HG03565 (cell line): Measurements from ENCODE around the gene BAZ1B.
"Not testable (repeated sequence)": the region's sequence is repeated elsewhere in the genome, so short reads cannot be mapped to it uniquely, and the experiment has no call there.

Experiments used
- ATAC-seq: cut with Tn5 transposase; IDR thresholded peaks from one replicate; pipeline ENCODE4 v1.9.1; 2021; ENCODE audit warnings: mild to moderate bottlenecking, moderate library complexity; ENCODE audit not compliant: unreplicated experiment

Gene BAZ1B

DNA sequence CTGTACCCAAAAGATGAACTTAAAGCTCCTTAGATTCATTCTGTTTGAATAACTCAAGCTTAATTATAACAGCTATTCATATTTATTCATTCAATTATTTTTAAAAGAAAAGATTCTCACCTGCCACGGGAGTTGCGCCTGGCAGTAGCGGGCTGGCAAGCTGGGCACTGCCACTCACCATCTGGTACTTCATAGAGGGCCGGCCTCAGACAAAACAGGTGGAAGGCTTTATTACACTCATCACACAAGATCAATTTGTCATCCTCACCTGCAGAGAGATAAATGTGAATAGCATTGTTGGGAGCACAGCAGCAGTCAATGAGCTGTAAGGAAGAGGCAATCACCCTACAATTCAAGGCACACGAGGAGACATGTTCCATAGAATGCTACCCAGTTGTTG lies 72.7 kb downstream of the BAZ1B start:
- ATAC-seq: no peak

DNA sequence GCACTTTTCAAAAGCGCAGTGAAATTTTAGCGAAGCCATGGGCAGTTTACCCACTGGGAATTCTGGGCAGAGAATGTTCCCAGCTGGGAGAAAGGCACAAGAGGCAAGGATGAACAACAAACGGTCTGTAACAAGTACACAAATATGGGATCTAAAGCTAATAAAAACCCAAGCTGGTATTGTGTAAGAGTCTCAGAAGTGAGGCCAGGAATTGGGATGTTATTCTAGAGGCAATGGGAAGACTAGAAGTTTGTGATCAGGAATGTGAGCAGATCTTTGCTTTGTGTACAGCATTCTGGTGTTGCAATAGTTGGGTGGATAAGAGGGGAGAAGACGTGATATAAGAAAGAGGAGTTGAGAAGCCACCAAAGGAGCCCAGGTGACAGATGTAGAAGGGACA lies 73.5 kb downstream of the BAZ1B start:
- no peak for ATAC-seq

DNA sequence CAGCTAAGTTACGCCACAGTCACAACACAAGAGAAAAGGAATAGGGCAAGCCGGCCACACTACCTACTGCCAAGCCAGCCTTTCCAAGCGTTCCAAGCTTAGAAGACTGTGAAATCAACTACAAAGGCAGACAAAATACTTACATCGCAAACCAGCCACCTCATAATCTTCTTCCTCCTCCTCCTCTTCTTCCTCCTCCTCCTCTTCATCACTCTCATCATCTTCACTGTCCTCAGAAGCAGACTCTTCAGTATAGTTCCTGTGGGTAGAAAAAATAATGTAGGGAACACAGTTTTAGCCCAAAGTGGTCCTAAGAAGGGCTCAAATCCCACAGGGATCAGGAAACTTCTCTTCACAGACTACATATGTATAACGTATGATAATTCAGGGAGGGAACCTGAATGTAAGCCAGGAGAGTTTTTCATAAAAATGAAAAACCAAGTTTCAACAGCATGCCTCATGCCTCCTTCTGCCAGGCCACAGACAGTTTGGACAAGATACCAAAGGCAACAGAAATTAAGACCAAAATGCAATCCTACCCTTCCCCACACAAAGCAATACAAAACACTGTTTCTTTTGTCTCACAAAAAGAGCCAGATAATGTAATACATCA lies 74.9 kb downstream of the BAZ1B start:
- ATAC-seq: no peak

DNA sequence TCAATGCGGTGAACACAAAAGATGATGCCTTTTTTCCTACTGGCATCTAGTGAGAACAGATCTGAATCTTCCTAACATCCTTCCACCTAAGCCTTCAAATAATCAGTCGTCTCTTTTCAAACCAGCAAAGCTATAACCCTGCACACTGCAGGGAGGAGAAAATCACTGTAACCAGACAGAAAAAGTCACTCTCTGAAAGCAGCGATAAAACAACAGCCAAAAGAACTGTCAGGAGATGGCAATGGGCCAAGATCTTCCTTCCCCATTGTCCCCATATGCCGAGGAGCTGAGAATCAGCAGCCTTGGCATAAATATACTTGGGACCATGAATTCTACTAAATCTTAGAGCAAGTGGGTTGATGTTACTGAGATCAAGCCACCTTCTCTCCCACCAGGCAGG lies 75.4 kb downstream of the BAZ1B start:
- no peak for ATAC-seq

DNA sequence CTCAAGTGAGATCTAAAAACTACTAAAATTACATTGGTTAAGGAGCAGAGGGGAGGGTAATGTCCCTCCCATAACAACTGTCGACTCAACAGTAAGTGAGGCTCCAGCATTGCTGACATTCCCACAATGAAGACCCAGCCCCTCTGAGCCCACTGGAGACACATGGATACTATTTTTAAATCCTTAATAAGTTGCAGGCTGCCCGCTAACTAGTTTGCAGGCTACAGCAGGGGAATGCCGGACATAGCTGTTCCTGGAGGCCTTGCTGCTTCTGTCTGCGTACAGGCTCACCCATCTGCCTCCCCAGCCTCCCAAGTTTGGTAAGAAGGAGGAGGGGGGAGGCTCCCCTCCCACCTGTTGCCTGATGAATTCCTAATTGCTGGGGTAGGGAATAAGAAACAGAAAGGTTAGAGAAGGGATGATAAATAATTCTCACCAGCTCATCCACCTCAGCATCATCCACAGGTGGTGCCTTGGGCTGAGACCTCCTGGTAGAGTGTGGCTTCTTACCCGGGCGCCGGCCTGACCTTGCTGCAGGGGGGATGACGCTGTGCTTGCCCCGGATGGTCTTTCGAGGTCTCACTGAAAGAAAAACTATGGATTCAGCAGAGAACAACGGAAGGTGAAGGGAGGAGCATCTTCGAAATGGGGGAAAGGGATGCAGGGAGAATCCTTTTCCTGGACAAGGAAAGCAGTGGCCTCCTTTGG lies 78.4 kb downstream of the BAZ1B start:
- ATAC-seq: no peak

DNA sequence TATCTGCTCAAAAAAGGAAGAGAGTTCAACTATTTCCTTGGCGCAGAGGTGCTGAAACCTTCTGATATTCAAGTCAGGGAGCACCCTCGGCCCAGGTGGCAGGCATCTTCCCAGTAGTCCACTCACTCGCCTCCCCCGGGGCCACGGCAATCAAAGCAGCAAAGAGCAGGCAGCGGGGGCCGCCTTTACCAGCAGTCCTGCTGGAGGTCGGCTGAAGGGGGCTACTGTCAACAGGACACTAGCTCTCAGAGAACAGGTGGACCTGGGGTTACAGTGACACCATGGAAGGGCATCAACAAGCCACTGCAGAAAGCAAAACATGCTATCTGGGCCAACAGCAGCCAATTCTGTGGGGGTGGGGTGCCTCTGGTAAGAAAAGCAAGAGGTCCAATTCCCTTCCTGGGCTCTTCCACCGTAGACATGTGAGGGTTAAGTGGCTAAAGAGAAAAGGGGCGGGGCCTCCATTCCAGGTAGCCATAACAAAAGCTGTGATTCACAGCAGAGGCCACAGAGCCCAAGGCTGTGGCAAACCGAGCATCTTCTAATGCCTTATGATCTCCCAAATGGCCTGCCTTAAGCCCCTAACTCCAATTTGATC lies 79.1 kb downstream of the BAZ1B start:
- ATAC-seq: no peak

DNA sequence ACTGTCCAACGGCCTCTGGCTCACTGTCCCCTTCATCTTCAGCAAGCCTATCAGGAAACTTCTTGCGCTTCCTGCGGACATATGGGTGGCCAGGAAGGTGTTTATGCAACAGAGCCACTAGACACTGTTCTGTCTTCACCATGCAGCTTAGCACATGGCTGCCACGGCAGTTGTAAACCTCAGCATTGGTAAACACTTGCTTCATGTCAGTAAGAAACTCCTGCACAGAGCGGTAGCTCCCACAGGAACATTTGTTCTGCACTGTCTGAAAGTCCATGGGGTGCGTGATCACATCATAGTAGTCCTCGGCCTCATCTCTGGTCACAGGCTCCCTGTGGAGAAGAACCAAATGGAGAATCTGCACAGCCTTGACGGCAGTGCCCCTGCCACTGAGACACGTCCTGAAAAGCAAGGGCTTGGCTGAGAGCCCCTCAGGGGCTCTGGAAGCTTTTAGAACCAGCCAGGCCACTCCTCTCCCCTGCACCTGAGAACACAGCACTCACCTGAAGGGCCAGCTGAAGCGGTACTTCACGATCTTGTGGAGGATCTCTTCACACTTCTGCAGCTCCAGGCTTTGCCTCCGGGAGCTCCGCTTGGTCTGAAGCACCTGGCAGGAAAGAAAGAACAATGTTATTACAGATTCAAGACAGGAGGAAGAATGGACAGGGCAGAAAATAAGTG lies 79.7 kb downstream of the BAZ1B start:
- no peak for ATAC-seq

DNA sequence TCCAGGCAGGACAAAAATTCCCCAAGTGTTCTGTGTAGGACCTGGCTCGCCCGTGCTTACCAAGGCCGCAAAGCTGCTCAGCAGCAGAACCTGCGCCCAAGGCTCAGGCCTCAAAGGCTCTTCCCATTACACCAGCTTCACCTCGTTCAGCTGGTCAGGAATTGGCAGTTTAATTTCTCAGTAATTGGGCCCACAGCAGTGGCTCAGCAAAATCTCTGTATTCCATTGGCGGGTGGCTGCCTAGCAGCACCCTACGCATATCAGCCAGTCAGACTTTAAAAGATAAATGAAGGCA lies 82.7 kb downstream of the BAZ1B start:
- no peak for ATAC-seq

DNA sequence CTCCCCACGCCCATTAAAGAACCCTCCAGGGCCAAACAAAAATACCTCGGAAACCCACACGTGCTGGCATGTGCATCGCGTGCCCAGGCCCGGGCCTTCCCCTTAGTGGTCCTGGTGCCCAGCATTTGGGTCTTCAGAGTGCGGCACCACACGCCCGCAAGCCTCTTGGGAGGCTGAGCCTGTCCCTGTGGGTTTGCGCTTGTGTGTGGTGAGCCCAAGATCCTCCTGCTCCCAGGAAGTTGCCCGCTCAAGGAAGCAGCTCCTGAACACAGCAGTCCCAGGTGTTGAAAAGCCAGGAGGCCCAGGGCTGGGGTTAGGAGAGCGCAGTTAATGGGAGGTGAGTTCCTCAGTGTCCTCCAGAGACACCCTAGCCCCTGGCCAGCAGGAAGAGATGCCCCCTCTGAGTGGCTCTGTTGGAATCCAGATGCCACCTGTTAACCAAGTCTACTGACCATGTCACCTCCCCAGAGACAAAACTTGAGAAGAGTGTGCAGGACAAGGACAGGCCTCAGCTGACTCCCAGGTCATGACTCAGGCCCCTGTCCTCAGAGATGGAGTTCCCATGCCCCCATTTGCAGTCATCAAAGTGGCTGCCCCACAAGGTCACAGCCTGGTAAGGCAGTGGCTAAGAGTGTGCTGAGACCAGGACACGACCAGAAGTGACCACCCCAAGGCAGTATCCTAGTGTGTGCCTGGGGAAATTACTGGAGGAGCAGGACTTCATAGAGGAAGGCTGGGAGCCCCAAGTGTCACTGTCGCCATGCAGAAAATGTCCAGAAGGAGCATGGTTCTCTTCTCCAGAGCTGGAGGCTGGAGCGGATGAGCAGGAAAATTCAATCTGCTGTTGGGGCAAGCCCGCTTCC lies 83.3 kb downstream of the BAZ1B start:
- no peak for ATAC-seq

DNA sequence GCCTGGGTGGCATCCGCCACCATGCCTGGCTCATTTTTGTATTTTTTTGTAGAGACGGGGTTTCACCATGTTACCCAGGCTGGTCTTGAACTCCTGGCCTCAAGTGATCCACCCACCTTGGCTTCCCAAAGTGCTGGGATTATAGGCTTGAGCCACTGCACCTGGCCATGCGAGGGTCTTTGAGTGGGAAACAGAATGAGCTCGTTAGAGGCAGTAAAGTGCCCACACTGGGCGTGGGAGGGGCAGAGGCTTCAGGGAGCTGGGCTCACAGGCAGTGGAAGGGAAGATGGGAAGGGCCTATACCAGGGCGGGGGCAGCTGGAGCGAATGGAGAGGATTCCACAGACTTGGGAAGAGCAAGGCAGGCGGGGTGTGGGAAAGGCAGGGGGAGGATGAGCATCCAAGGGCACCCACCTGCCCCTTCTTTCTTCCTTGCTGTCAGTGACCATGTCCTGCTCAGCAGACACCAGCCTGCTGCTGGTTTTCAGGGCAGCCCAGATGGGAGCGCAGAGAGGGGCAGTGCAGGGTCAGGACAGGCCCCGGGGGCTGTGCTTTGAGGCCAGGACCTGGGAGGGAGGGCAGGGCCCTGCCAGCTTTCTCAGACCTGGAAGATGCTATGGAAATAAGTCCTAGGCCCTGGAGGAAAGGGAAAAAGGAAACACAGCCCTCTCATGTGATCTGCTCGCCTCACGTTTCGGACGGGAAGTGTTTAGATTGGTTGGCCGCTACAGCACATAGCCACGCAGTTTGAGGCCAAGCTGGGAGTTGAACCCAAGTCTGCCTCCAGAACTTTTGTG lies 84.3 kb downstream of the BAZ1B start:
- ATAC-seq: no peak

DNA sequence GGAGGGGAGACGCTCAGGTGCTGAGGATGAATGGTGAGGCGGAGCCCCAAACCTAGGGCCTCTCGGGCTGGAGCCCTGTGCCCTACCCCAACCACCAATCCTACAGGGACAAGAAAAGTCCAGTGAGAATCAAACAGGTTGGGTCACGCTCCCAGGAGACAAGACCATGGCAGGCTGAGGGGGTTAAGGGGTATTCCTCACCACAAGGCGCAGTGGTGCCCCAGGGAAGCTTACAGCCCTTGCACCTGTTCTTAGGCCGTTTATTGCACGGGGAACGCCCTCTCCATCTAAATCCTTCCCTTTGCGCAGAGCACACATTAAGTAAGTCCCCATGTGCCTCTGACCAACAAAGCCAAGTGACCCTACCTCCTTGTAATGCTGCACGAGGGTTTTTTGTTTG lies 85.0 kb downstream of the BAZ1B start:
- ATAC-seq: no peak

DNA sequence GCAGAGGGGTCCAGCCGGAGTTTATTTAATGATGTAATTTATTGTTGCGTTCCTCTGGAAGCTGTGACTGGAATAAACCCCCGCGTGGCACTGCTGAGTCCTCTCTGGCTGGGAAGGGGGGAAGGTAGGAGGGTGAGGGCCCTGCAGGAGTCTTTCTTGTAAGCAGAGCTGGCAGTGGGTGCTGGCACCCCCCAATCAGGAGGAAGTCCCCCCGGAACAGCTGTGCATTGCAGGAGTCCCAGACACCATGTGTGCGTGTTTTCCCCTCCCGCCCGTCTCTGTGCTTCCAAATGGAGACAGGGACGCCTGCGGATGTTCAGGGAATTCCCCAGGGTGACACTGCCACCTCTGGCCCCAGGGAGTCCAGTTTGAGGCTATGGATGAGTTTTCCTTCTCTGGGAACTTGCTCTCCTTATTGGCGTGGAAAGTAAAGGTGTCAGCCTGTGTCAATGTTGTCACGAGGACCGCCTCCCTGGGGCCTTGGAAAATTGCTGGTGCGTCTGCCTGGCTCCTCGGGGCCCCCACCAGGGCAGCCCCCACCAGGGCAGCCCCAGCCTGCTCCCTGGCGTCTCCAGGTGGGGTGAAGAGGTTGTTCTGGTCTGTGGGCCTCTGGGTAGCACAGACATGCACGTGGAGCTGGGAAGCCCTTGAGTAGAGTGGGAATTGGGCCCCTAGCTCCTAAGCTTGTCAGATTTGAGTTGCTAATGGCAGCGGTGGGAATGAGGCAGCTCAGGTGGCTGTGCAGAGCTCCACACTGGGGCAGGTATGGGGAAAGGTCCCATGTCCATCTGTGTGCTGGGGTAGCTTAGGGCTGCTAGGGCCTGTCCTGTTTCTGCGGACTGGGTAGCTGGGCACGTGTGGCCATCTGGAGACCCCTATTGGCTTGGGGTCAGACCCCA lies 85.8 kb downstream of the BAZ1B start:
- ATAC-seq: no peak

DNA sequence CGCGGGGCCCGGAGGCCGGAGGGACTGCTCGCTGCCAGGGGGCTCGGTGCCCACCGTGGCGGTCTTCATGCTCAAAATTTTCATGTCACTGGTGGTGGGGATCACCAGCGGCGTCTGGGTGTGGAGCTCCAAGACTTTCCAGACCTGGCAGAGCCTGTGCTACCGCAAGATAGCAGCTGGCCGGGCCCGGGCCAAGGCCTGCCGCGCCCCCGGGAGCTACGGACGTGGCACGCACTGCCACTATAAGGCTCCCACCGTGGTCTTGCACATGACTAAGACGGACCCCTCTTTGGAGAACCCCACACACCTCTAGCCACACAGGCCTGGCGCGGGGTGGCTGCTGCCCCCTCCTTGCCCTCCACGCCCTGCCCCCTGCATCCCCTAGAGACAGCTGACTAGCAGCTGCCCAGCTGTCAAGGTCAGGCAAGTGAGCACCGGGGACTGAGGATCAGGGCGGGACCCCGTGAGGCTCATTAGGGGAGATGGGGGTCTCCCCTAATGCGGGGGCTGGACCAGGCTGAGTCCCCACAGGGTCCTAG lies 86.6 kb downstream of the BAZ1B start:
- ATAC-seq: no peak

DNA sequence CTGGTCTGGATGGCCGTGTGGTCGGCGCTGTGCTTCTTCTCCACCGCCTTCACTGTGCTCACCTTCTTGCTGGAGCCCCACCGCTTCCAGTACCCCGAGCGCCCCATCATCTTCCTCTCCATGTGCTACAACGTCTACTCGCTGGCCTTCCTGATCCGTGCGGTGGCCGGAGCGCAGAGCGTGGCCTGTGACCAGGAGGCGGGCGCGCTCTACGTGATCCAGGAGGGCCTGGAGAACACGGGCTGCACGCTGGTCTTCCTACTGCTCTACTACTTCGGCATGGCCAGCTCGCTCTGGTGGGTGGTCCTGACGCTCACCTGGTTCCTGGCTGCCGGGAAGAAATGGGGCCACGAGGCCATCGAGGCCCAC lies 87.4 kb downstream of the BAZ1B start:
- no peak for ATAC-seq

DNA sequence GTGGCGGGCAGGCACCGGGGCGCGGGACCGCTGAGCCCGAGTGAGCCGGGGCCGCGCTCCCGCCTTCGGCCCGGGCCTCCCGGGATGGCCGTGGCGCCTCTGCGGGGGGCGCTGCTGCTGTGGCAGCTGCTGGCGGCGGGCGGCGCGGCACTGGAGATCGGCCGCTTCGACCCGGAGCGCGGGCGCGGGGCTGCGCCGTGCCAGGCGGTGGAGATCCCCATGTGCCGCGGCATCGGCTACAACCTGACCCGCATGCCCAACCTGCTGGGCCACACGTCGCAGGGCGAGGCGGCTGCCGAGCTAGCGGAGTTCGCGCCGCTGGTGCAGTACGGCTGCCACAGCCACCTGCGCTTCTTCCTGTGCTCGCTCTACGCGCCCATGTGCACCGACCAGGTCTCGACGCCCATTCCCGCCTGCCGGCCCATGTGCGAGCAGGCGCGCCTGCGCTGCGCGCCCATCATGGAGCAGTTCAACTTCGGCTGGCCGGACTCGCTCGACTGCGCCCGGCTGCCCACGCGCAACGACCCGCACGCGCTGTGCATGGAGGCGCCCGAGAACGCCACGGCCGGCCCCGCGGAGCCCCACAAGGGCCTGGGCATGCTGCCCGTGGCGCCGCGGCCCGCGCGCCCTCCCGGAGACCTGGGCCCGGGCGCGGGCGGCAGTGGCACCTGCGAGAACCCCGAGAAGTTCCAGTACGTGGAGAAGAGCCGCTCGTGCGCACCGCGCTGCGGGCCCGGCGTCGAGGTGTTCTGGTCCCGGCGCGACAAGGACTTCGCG lies 88.0 kb downstream of the BAZ1B start:
- no peak for ATAC-seq

DNA sequence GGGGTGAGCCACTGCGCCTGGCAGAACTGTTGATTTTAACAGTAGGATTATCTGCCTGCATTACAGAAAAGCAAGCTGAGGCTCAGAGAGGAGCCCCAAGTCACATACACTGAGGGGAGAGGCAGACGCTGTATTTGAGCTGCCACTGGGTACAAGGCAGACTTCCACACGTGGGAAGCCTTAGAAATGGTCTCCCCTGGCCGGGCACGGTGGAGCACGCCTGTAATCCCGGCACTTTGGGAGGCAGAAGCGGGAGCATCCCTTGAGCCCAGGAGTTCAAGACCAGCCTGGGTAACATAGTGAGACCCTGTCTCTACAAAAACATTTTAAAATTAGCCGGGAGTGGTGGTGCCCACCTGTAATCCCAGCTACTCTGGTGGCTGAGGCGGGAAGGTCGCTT lies 89.4 kb downstream of the BAZ1B start:
- ATAC-seq: no peak

DNA sequence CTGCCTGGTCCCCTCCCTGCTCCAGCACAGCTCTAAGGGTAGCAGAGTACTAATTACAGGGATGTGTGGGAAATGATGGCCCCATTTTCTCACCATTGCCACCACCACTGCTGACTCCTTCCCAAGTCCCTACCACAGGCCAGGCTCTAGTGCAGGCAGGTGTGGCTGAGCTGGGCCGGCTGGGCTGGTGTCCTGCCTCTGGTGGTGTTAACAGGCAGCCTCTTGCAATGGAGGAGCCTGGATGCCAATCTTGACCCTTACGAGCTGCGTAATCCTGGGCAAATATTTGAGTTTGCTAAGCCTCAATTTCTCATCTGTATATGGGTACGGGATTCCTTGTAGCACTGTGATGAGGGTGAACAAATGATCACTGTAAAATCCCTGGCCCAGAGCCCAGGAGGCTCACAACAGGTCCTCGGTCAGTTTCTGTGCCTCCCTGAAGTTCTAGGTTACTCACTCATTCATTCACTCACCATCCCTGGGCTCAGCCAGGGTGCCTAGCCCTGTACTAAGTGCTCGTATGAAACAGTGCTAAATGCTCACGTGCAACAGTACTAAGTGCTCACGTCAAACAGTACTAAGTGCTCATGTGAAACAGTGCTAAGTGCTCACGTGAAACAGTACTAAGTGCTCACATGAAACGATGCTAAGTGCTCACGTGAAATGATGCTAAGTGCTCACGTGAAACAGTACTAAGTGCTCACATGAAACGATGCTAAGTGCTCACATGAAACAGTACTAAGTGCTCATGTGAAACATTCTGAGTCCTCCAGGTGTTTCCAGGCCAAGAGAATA lies 90.9 kb downstream of the BAZ1B start:
- ATAC-seq: no peak

DNA sequence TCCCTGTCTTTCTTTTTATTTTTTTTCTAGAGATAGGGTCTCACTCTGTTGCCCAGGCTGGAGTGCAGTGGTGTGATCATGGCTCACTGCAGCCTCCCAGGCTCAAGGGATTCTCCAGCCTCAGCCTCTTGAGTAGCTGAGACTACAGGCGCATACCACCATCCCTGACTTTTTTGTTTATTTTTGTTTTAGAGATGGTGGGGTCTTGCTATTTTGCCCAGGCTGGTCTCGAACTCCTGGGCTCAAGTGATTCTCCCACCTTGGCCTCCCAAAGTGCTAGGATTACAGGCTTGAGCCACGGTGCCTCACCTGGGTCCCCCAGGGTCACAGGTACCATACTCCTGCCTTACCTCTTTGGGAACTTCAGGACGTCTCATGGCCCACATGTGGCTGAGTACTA lies 91.6 kb downstream of the BAZ1B start:
- ATAC-seq: not testable (repeated sequence)
